C4-2B (cell line): Measurements from ENCODE around the gene ACOT11.

ENCODE experiments used
- ZFX ChIP-seq: fragments of 450-650 bp; IDR thresholded peaks from 2 replicates; pipeline ENCODE4 v1.6.1; 2017
- TF ChIP-seq, protein P1 (sequence below): fragments of 450-650 bp; conservative IDR thresholded peaks from 2 replicates; pipeline ENCODE4 v1.5.1; 2017; ENCODE audit warnings: mild to moderate bottlenecking

- TF ChIP-seq, protein P1, sequence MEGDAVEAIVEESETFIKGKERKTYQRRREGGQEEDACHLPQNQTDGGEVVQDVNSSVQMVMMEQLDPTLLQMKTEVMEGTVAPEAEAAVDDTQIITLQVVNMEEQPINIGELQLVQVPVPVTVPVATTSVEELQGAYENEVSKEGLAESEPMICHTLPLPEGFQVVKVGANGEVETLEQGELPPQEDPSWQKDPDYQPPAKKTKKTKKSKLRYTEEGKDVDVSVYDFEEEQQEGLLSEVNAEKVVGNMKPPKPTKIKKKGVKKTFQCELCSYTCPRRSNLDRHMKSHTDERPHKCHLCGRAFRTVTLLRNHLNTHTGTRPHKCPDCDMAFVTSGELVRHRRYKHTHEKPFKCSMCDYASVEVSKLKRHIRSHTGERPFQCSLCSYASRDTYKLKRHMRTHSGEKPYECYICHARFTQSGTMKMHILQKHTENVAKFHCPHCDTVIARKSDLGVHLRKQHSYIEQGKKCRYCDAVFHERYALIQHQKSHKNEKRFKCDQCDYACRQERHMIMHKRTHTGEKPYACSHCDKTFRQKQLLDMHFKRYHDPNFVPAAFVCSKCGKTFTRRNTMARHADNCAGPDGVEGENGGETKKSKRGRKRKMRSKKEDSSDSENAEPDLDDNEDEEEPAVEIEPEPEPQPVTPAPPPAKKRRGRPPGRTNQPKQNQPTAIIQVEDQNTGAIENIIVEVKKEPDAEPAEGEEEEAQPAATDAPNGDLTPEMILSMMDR, result no peak
- TF ChIP-seq ZFX, result no peak
Measured at GRCh38 chr1:54623216-54624007, 75.4 kb downstream of the ACOT11 start, which contains the start of gene FAM151A.
